Esophagus squamous epithelium (tissue), 5 donors: ENCODE results near the gene MBLAC1. TPM values are rescaled to one million over a fixed set of nuclear protein-coding genes. Genes with fewer than 3 reads are reported as not detected.
A peak's percentile ranks its signal among the peaks of the same experiment; 100 is the strongest.

Experiments
- DNase-seq: peaks from one replicate; lab custom pipeline; 2025; lab: John Stamatoyannopoulos, UW
- H3K27ac ChIP-seq, 4 donors: fragments of 200-600 bp; sonication (generic); one replicate each; pipeline ENCODE4 v1.5.1; 2016 to 2019; ENCODE audit warnings: mild to moderate bottlenecking in 1 of 4
- H3K27me3 ChIP-seq, 4 donors: fragments of 200-600 bp; sonication (generic); 1 replicate in 3 of 4; 2 replicates in 1 of 4; pipeline versions ENCODE4 v1.5.1 to v1.6.0; 2017 to 2021; ENCODE audit warnings: antibody characterized with exemption in 1 of 4
- H3K36me3 ChIP-seq, 3 donors: fragments of 200-600 bp; sonication (generic); one replicate each; pipeline ENCODE4 v1.5.1; 2016 to 2019
- H3K4me1 ChIP-seq, 3 donors: fragments of 200-600 bp; sonication (generic); one replicate each; pipeline ENCODE4 v1.5.1; 2017 to 2019
- H3K4me3 ChIP-seq, 4 donors: fragments of 200-600 bp; sonication (generic); 1 replicate in 3 of 4; 2 replicates in 1 of 4; pipeline ENCODE4 v1.5.1; 2016 to 2019; ENCODE audit warnings: mild to moderate bottlenecking in 2 of 4, moderate library complexity in 1 of 4
- H3K9me3 ChIP-seq, 3 donors: fragments of 200-600 bp; sonication (generic); one replicate each; pipeline ENCODE4 v1.5.1; 2016 to 2019
- POLR2A ChIP-seq, 4 donors: fragments of 450-650 bp; IDR thresholded peaks; one replicate each; pipeline ENCODE4 v1.6.1; 2017; ENCODE audit warnings: antibody characterized with exemption in 4 of 4, mild to moderate bottlenecking in 4 of 4, moderate library complexity in 3 of 4
- WGBS, 2 donors: methylation state at CpG; one replicate each; pipeline ENCODE4 v1.1.5; 2018; 5-methylcytosine and 5-hydroxymethylcytosine counted together
- intact Hi-C: fragments of 100-400 bp; cut with DNase I; formaldehyde crosslinking; loops from one replicate; pipeline ENCODE4 v1.15.0; 2022
- total RNA-seq, 4 donors: library from RNA; depleted of rRNA; stranded (reverse); fragments of >200 nt; gene quantifications; one replicate each; pipeline ENCODE4 v1.1.0, GENCODE V29; 2016
- TF ChIP-seq, protein P1 (sequence below), 6 experiments: fragments of 450-650 bp in 4 of 6; fragments of 200-600 bp in 2 of 6; sonication (generic) in 2 of 6; IDR thresholded peaks; one replicate each; pipeline ENCODE4 v1.5.1; 2016 to 2019; ENCODE audit warnings: antibody characterized with exemption in 6 of 6, mild to moderate bottlenecking in 4 of 6, moderate library complexity in 4 of 6
- donor health status: DM: yes; HTN: yes; CAD: no.

MBLAC1 gene
- total RNA-seq, 4 donors from 2014 or later, result 2.1 to 6.7 (median 2.9) TPM

DNA sequence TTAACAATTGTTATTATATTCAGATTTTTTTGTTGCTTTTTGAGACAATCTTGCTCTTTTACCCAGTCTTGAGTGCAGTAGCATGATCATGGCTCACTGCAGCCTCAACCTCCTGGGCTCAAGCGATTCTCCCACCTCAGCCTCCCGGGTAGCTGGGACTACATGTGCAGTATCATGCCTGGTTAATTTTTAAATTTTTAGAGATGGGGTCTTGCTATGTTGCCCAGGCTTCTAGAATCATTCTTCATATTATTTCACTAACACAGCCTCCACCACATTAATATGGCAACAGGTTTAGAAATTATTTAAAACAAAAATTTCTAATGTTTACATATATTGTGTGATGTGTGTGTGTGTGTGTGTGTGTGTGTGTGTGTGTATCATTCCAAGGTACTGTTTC lies 20.5 kb downstream of the MBLAC1 start:
- Histone ChIP-seq H3K36me3 (peaks cover 0 to 14% (median 0%) of the 10 kb centered on the region in 3 donors), H3K27me3 (no peaks in the 10 kb centered on the region), H3K4me3 (no peak overlapping the region), H3K27ac (no peak overlapping the region), H3K9me3 (no peaks in the 10 kb centered on the region), H3K4me1 (peaks cover 6 to 38% (median 24%) of the 10 kb centered on the region in 3 donors)
- DNase-seq, result no peak
- 93 to 97% methylated on average over 2 of the region's 2 CpGs for WGBS, 2 donors
- intact Hi-C loops, result no loop called here
- no peak for TF ChIP-seq POLR2A (IDR thresholded peaks at IDR 0.05)
- TF ChIP-seq, protein P1, sequence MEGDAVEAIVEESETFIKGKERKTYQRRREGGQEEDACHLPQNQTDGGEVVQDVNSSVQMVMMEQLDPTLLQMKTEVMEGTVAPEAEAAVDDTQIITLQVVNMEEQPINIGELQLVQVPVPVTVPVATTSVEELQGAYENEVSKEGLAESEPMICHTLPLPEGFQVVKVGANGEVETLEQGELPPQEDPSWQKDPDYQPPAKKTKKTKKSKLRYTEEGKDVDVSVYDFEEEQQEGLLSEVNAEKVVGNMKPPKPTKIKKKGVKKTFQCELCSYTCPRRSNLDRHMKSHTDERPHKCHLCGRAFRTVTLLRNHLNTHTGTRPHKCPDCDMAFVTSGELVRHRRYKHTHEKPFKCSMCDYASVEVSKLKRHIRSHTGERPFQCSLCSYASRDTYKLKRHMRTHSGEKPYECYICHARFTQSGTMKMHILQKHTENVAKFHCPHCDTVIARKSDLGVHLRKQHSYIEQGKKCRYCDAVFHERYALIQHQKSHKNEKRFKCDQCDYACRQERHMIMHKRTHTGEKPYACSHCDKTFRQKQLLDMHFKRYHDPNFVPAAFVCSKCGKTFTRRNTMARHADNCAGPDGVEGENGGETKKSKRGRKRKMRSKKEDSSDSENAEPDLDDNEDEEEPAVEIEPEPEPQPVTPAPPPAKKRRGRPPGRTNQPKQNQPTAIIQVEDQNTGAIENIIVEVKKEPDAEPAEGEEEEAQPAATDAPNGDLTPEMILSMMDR (IDR thresholded peaks at IDR 0.05), result no peak

DNA sequence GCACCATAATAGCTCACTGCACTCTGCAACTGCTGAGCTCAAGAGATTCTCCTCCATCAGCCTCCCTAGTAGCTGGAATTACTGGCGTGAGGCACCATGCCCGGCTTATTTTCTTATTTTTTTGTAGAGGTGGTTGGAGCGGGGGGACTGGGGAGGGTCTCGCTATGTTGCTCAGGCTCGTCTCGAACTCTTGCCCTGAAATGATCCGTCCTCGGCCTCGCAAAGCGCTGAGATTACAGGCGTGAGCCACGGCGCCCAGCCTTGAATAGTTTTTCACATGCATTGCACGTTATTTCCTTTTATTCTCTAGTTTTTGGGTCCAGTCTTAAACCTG lies 21.4 kb downstream of the MBLAC1 start:
- WGBS, 2 donors, result 3 to 11% methylated on average over 13 to 14 of the region's 14 CpGs
- Histone ChIP-seq H3K36me3 (peaks cover 0 to 22% (median 0%) of the 10 kb centered on the region in 3 donors), H3K27me3 (no peaks in the 10 kb centered on the region), H3K9me3 (no peaks in the 10 kb centered on the region), H3K27ac (peak overlapping the region; percentile 80 to 95 (median 91)), H3K4me1 (peaks cover 6 to 46% (median 24%) of the 10 kb centered on the region in 3 donors), H3K4me3 (peak overlapping the region; percentile 73 to 87 (median 76))
- no peak for DNase-seq
- intact Hi-C loops, result no loop called here
- TF ChIP-seq, protein P1 (IDR thresholded peaks at IDR 0.05), result no peak
- TF ChIP-seq POLR2A (IDR thresholded peaks at IDR 0.05), result no peak

DNA sequence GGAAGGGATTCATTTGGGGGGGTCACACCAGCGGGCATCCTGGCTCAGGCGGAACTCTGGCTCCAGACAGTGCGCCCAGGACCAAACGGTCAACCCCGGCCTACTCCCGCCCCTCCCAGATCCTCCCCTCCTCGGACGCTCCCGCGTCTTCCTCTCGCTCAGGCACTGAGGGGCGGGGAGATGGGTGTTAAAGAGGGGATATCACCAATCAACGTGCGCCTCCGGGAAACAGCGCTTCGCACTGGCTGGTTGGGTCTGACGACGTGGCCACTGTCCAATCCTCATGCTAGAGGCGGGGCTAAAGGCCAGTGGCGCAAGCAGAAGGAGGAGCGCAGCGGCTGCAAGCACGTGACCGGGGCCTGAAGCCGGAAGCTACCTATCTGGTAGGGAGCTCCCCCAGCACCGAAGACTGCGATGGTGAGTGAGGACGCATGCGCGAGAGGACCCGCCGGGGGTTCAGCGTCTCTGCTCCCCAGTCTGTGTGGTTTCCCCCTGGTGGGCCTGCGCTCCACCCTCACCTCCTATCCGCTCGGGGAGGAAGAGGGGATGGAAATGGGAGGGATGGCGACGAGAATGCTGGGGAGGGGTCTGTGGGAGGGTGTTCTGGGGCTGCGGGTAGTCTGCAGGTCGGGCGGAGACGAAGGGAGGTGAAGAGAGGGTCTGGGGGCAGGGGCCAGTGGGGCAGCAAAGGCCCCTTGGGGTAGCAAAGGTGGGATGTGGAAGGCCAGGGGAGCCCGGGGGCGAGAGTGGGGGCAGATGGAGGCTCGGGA lies 22.0 kb downstream of the MBLAC1 start, which contains the start of gene LAMTOR4:
LAMTOR4 (plus strand) TSS at position 360 of the 770 bp plus-strand sequence; CDS start at position 415, 55 bp downstream.
- Histone ChIP-seq H3K9me3 (no peaks in the 10 kb centered on the region), H3K4me1 (peaks cover 6 to 52% (median 24%) of the 10 kb centered on the region in 3 donors), H3K4me3 (peak within 1 kb of the TSS; percentile 73 to 87 (median 76)), H3K27me3 (no peaks in the 10 kb centered on the region), H3K27ac (peak within 1 kb of the TSS; percentile 83 to 95 (median 91)), H3K36me3 (peaks cover 0 to 27% (median 0%) of the 10 kb centered on the region in 3 donors)
- peak in 3 of 4 donors; percentile 44 to 92 (median 79) for TF ChIP-seq POLR2A (IDR thresholded peaks at IDR 0.05)
- TF ChIP-seq, protein P1 (IDR thresholded peaks at IDR 0.05), result no peak
- intact Hi-C loops, result no loop called here
- 0% methylated on average over 7 to 8 of the region's 46 CpGs for WGBS, 2 donors
- DNase-seq, result peak; percentile 98

DNA sequence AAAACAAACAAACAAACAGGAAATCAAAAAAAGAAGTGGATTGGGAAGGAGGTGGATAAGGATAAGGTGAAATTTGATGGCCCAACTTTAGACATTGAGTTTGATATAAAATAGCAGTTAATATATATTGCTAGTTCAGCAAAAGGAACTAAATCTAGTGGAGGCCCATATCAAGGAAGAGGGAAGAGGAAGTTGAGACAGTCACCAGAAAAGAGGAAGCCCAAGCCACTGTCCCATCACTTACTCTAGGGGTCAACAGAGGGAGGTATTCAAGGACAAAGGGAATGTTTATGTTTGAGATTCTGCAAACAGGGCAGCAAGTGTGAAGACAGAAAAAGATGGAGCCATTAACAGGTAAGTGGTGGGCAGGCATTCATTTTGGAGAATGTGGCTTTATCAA lies 25.6 kb downstream of the MBLAC1 start:
- TF ChIP-seq POLR2A (IDR thresholded peaks at IDR 0.05), result no peak
- TF ChIP-seq, protein P1 (IDR thresholded peaks at IDR 0.05), result no peak
- peaks cover 14 to 82% (median 37%) of the 10 kb centered on the region in 3 donors for H3K4me1 ChIP-seq

More for the DNA sequence above, 25.6 kb downstream of the MBLAC1 start:
- Histone ChIP-seq H3K27ac (peak overlapping the region in 2 of 4 donors; percentile 5 to 9), H3K9me3 (no peaks in the 10 kb centered on the region), H3K4me3 (no peak overlapping the region), H3K27me3 (no peaks in the 10 kb centered on the region), H3K36me3 (peaks cover 14 to 61% (median 22%) of the 10 kb centered on the region in 3 donors)
- DNase-seq, result no peak
- intact Hi-C loops, result no loop called here
